SK-N-SH treated with all-trans-retinoic acid at 6 μM for 48 hours (cell line): ENCODE results near the gene SCIN.

Source experiments
- ATAC-seq: fragments of 200-7000 bp; cut with Tn5 transposase; 3 replicates; pipeline ENCODE4 v1.9.1; 2020; ENCODE audit warnings: mild to moderate bottlenecking, moderate library complexity
- ARNTL ChIP-seq: fragments of 450-650 bp; formaldehyde crosslinking; IDR thresholded peaks from 2 replicates; pipeline ENCODE4 v1.5.0; 2020; ENCODE audit warnings: low read depth, mild to moderate bottlenecking, moderate library complexity, borderline replicate concordance
- BACH2 ChIP-seq: fragments of 250-450 bp; sonication (Bioruptor Pico); IDR thresholded peaks from 2 replicates; pipeline ENCODE4 v1.9.0; 2021; ENCODE audit warnings: mild to moderate bottlenecking, borderline replicate concordance
- CSDC2 ChIP-seq: fragments of 250-450 bp; sonication (Bioruptor Pico); IDR thresholded peaks from 2 replicates; pipeline ENCODE4 v1.5.0; 2020; ENCODE audit warnings: mild to moderate bottlenecking, moderate library complexity
- ESRRG ChIP-seq: fragments of 250-450 bp; sonication (Bioruptor Pico); IDR thresholded peaks from 2 replicates; pipeline ENCODE4 v1.6.1; 2021; ENCODE audit warnings: mild to moderate bottlenecking
- ISL1 ChIP-seq: fragments of 250-450 bp; sonication (Bioruptor Pico); IDR thresholded peaks from 2 replicates; pipeline ENCODE4 v2.1.2; 2022; ENCODE audit warnings: mild to moderate bottlenecking, moderate library complexity
- OSR1 ChIP-seq: fragments of 250-450 bp; sonication (Bioruptor Pico); IDR thresholded peaks from 2 replicates; pipeline ENCODE4 v1.8.0; 2022; ENCODE audit warnings: moderate library complexity, mild to moderate bottlenecking, inconsistent platforms
- RARB ChIP-seq: fragments of 250-450 bp; sonication (Bioruptor Pico); IDR thresholded peaks from 2 replicates; pipeline ENCODE4 v1.8.0; 2021; ENCODE audit warnings: mild to moderate bottlenecking, moderate library complexity
- SNAI2 ChIP-seq: fragments of 250-450 bp; sonication (Bioruptor Pico); IDR thresholded peaks from 2 replicates; pipeline ENCODE4 v1.5.0; 2020; ENCODE audit warnings: mild to moderate bottlenecking, moderate library complexity
- TCF4 ChIP-seq: fragments of 250-450 bp; sonication (Bioruptor Pico); IDR thresholded peaks from 2 replicates; pipeline ENCODE4 v1.8.0; 2021; ENCODE audit warnings: mild to moderate bottlenecking, moderate library complexity, borderline replicate concordance
- ZFP30 ChIP-seq: fragments of 450-650 bp; formaldehyde crosslinking; IDR thresholded peaks from 2 replicates; pipeline ENCODE4 v1.5.0; 2022; ENCODE audit warnings: mild to moderate bottlenecking, moderate library complexity
- ZNF70 ChIP-seq: fragments of 450-650 bp; formaldehyde crosslinking; IDR thresholded peaks from 2 replicates; pipeline ENCODE4 v1.5.0; 2020; ENCODE audit warnings: mild to moderate bottlenecking, moderate library complexity
- ZNF8 ChIP-seq: fragments of 450-650 bp; formaldehyde crosslinking; IDR thresholded peaks from 2 replicates; pipeline ENCODE4 v1.5.0; 2020; ENCODE audit warnings: mild to moderate bottlenecking, moderate library complexity
- TF ChIP-seq, protein P1 (sequence below): fragments of 250-450 bp; sonication (Bioruptor Pico); IDR thresholded peaks from 2 replicates; pipeline ENCODE4 v1.5.1; 2021; ENCODE audit warnings: mild to moderate bottlenecking, moderate library complexity
- TF ChIP-seq, protein P2 (sequence below): fragments of 250-450 bp; sonication (Bioruptor Pico); IDR thresholded peaks from 2 replicates; pipeline ENCODE4 v1.8.0; 2021; ENCODE audit warnings: low read depth, mild to moderate bottlenecking, moderate library complexity, borderline replicate concordance
- TF ChIP-seq, protein P3 (sequence below): fragments of 250-450 bp; sonication (Bioruptor Pico); IDR thresholded peaks from 2 replicates; pipeline ENCODE4 v1.8.0; 2020; ENCODE audit warnings: mild to moderate bottlenecking, moderate library complexity, borderline replicate concordance
- TF ChIP-seq, protein P4 (sequence below): fragments of 250-450 bp; sonication (Bioruptor Pico); IDR thresholded peaks from 2 replicates; pipeline ENCODE4 v1.5.0; 2020; ENCODE audit warnings: mild to moderate bottlenecking, moderate library complexity
- TF ChIP-seq, protein P5 (sequence below): fragments of 250-450 bp; sonication (Bioruptor Pico); IDR thresholded peaks from 2 replicates; pipeline ENCODE4 v1.5.1; 2020; ENCODE audit warnings: low read depth, mild to moderate bottlenecking, moderate library complexity

Gene SCIN

DNA sequence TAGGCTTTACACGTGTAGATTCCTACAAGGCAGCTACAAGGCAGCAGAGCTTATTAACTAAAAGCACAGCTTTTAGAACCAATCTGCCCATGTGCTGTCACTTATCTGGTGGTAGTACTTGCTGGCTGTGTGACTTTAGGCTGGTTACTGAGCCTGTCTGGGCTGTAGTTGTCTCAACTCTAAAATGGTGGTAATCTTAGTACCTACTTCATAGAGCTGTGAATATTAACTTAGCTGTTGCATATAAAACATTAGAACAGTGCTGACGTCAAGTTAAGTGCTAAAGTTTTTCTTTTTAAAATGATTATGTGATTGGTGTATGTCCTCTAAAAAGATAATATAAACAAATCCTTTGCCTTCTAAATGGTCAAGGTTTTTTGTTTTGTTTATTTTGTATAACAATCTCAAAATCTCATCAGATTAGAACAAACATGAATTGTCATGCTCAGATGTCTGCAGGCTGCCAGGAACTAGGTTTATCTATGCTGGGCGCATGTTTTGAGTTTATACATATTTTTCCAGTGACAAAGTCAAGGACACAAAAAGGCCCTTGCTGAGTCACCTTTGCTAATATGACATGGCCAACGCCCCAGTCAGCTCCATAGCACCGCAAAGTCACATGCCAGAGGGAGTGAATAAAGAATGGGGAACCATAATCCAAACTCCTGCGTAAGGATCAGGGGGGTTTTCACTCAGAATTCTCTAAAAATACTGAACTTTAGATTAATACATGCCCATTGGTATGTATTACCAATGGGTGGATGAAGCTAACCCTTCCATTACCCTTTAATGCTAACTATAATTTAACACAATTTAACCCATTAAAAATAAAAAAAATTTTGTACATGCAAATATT is 77.1 kb downstream of the SCIN start:
- ATAC-seq = peak; percentile 33
- TF ChIP-seq ISL1 = peak; percentile 56
- peak; percentile 15; the same call in 1 of the 2 replicates for TF ChIP-seq OSR1
- no peak for TF ChIP-seq ZFP30
- TF ChIP-seq, all 23 proteins: peak for 2

DNA sequence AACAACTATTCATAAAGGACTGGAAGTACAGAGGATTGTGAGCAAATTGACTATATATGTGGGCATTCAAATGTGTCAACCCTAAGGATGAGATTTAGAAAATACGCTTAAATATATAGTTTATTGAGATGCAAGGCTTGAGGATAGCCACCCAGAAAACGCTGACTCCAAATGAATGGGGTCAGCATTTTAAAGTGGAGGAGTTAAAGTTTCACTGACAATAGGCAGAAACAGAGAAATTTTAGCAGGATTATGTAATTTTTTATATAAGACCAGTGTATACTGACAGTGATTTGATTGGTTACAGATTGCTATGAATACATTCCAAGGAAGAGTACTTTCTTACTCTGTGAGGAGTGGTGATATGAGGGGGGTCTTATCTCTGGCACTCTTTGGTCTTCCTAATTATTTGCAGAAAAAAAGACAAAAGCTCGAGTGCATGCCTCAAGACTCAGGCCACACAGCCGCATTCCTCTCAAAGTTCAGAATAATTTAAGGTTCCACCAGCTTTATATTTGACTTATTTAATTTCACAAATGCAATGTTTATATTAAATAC is 78.3 kb downstream of the SCIN start:
- peak; percentile 29; the same call in 1 of the 2 replicates for TF ChIP-seq ISL1
- no peak for TF ChIP-seq ZFP30
- ATAC-seq = peak; percentile 8; the same call in 2 of the 3 replicates

DNA sequence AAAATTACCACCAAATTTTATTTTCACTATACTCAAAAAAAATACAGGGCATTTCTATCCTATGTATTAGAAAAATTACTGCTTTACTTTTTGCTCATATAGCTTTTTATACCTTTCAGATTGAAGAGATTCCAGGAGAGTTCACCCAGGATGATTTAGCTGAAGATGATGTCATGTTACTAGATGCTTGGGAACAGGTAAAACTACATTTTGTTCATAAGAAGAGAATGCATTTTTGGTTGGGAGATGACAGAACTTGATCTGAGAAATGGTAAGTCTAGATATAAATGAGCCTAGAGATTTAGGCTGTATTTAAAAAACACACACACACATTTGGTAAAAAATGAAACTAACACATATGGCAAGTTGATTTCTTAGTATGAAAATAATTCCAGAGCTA is 78.8 kb downstream of the SCIN start:
- ATAC-seq = no peak

DNA sequence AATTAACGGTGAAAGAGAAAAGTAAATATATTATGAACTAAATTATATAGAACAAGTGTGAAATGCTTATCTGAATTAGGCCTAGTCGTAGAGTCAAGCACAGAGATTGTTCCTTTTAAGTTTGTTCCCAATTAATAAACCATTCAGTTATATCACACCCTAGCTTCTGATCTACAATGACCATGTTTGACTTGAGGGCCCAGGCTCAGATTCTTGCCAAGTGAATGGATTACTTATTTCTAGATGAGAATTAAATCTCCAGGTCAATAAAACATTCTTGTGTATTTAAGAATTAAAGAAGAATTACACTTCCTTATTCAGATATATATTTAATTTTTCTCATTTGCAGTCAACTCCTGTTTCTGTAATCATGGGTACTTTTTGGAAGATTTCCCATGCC is 79.6 kb downstream of the SCIN start:
- no peak for ATAC-seq
- no peak for TF ChIP-seq ARNTL (CRISPR knock-in tag)
- TF ChIP-seq, protein P1, sequence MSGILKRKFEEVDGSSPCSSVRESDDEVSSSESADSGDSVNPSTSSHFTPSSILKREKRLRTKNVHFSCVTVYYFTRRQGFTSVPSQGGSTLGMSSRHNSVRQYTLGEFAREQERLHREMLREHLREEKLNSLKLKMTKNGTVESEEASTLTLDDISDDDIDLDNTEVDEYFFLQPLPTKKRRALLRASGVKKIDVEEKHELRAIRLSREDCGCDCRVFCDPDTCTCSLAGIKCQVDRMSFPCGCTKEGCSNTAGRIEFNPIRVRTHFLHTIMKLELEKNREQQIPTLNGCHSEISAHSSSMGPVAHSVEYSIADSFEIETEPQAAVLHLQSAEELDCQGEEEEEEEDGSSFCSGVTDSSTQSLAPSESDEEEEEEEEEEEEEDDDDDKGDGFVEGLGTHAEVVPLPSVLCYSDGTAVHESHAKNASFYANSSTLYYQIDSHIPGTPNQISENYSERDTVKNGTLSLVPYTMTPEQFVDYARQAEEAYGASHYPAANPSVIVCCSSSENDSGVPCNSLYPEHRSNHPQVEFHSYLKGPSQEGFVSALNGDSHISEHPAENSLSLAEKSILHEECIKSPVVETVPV (CRISPR knock-in tag) = no peak
- no peak for TF ChIP-seq ZNF70
- TF ChIP-seq ZNF8 (CRISPR knock-in tag) = no peak
- no peak for TF ChIP-seq ZFP30
- no peak for TF ChIP-seq BACH2
- TF ChIP-seq, protein P2, sequence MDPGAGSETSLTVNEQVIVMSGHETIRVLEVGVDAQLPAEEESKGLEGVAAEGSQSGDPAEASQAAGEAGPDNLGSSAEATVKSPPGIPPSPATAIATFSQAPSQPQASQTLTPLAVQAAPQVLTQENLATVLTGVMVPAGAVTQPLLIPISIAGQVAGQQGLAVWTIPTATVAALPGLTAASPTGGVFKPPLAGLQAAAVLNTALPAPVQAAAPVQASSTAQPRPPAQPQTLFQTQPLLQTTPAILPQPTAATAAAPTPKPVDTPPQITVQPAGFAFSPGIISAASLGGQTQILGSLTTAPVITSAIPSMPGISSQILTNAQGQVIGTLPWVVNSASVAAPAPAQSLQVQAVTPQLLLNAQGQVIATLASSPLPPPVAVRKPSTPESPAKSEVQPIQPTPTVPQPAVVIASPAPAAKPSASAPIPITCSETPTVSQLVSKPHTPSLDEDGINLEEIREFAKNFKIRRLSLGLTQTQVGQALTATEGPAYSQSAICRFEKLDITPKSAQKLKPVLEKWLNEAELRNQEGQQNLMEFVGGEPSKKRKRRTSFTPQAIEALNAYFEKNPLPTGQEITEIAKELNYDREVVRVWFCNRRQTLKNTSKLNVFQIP (CRISPR knock-in tag) = no peak
- TF ChIP-seq, protein P3, sequence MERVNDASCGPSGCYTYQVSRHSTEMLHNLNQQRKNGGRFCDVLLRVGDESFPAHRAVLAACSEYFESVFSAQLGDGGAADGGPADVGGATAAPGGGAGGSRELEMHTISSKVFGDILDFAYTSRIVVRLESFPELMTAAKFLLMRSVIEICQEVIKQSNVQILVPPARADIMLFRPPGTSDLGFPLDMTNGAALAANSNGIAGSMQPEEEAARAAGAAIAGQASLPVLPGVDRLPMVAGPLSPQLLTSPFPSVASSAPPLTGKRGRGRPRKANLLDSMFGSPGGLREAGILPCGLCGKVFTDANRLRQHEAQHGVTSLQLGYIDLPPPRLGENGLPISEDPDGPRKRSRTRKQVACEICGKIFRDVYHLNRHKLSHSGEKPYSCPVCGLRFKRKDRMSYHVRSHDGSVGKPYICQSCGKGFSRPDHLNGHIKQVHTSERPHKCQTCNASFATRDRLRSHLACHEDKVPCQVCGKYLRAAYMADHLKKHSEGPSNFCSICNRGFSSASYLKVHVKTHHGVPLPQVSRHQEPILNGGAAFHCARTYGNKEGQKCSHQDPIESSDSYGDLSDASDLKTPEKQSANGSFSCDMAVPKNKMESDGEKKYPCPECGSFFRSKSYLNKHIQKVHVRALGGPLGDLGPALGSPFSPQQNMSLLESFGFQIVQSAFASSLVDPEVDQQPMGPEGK (CRISPR knock-in tag) = no peak

More for the DNA sequence above, 78.8 kb downstream of the SCIN start:
- TF ChIP-seq RARB (CRISPR knock-in tag) = no peak
- TF ChIP-seq, protein P1 (CRISPR knock-in tag) = no peak
- TF ChIP-seq ISL1 = no peak
- TF ChIP-seq, protein P4, sequence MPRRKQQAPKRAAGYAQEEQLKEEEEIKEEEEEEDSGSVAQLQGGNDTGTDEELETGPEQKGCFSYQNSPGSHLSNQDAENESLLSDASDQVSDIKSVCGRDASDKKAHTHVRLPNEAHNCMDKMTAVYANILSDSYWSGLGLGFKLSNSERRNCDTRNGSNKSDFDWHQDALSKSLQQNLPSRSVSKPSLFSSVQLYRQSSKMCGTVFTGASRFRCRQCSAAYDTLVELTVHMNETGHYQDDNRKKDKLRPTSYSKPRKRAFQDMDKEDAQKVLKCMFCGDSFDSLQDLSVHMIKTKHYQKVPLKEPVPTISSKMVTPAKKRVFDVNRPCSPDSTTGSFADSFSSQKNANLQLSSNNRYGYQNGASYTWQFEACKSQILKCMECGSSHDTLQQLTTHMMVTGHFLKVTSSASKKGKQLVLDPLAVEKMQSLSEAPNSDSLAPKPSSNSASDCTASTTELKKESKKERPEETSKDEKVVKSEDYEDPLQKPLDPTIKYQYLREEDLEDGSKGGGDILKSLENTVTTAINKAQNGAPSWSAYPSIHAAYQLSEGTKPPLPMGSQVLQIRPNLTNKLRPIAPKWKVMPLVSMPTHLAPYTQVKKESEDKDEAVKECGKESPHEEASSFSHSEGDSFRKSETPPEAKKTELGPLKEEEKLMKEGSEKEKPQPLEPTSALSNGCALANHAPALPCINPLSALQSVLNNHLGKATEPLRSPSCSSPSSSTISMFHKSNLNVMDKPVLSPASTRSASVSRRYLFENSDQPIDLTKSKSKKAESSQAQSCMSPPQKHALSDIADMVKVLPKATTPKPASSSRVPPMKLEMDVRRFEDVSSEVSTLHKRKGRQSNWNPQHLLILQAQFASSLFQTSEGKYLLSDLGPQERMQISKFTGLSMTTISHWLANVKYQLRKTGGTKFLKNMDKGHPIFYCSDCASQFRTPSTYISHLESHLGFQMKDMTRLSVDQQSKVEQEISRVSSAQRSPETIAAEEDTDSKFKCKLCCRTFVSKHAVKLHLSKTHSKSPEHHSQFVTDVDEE = no peak
- TF ChIP-seq ESRRG = no peak
- no peak for TF ChIP-seq TCF4 (CRISPR knock-in tag)
- no peak for TF ChIP-seq ZNF8 (CRISPR knock-in tag)
- TF ChIP-seq, protein P5, sequence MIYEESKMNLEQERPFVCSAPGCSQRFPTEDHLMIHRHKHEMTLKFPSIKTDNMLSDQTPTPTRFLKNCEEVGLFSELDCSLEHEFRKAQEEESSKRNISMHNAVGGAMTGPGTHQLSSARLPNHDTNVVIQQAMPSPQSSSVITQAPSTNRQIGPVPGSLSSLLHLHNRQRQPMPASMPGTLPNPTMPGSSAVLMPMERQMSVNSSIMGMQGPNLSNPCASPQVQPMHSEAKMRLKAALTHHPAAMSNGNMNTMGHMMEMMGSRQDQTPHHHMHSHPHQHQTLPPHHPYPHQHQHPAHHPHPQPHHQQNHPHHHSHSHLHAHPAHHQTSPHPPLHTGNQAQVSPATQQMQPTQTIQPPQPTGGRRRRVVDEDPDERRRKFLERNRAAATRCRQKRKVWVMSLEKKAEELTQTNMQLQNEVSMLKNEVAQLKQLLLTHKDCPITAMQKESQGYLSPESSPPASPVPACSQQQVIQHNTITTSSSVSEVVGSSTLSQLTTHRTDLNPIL (CRISPR knock-in tag) = no peak
- no peak for TF ChIP-seq SNAI2 (CRISPR knock-in tag)
- TF ChIP-seq CSDC2 (CRISPR knock-in tag) = no peak
